Measurements from ENCODE around the gene THBS1. TPM values are rescaled to one million over a fixed set of nuclear protein-coding genes. Genes with fewer than 3 reads are reported as not detected.

Gene THBS1
- total and polyA plus RNA-seq, 8 donors: 14.0 to 176 (median 56.4) TPM

DNA sequence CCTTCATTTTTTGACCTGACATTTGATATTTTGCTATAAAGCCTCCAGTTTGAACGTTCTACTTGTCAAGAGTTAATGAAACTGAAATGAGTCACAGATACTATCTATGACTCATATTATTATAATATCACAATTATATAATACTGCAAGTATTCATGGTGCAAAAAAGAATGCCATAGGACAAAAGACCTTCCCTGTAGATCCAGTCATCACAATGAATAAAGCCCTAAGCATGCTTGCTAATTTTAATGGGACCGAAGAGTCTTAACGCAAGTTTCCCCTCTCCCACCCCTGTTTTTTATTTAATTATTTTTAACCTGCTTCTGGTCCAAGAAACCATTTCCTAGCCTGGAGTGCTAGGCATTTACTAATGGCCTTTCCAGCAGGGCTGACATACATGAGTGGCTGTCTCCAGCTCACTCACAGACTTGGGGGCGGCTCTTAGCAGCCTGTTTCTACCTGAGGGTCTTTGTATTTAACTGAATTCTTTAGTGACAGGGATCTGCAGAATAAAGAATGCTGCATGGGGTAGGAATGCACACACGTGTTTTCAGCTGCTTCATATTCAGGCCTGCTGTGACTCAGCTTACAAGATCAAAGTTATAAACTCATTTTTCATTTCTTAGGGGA is 61.2 kb downstream of the THBS1 start:
- H3K36me3 ChIP-seq: no peaks in the 10 kb centered on the region
- H3K9me3 ChIP-seq: no peaks in the 10 kb centered on the region
- no peak overlapping the region for H3K27ac ChIP-seq
- no peak overlapping the region for H3K4me3 ChIP-seq
- no peaks in the 10 kb centered on the region for H3K27me3 ChIP-seq
- FAIRE-seq (peak; percentile 17), ATAC-seq (peak in 2 of 4 donors; percentile 30 to 39), DNase-seq (no peak)
- intact Hi-C loops (cut with DNase I): no loop called here
- H3K4me1 ChIP-seq: no peaks in the 10 kb centered on the region
- WGBS, 2 donors: 53 to 57% methylated on average over 5 of the region's 5 CpGs
- TF ChIP-seq CTCF (IDR thresholded peaks at IDR 0.05): no peak

DNA sequence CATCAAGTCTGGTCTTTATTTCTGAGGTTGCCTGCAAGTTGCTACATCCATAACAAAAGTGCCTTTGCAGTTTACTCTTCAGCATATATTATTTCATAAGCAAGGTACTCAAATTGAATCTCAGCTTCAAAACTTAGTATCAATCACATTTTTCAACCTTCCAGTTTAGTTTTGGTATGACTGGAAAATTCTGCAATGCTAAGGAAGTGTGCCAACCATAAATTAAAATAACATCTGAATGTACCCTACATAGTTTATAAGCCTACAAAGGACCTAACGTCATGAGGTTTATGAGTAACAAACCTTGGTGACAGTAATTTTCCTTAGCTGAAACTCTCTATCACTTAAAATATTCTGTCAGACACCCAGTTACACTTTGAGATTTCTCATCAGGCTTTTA is 62.8 kb downstream of the THBS1 start:
- intact Hi-C loops (cut with DNase I): no loop called here

DNA sequence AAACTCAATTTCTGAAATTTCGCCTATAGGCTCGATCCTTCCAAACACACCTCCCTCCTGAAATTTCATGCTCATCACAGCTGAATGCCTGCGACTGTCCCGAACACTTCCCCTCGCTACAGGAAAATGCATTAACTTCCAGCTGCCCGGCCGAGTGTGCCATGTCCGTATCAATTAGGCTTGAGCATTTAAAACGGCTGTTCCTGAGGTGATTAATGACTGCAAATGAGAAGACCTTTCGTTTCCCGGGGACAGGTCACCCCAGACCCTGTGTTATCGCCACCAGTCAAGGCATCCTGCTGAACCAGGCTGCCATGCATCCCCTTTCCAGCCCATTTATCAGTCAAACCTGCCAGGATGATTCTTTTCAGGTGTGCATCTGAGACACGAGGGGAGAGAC is 63.3 kb downstream of the THBS1 start:
- ATAC-seq (no peak), FAIRE-seq (no peak), DNase-seq (no peak)
- H3K27ac ChIP-seq: no peak overlapping the region
- no peak overlapping the region for H3K4me3 ChIP-seq
- 63 to 66% methylated on average over 13 of the region's 13 CpGs for WGBS, 2 donors
- H3K4me1 ChIP-seq: no peaks in the 10 kb centered on the region
- no peak for TF ChIP-seq CTCF (IDR thresholded peaks at IDR 0.05)
- no peaks in the 10 kb centered on the region for H3K9me3 ChIP-seq
- intact Hi-C loops (cut with DNase I): no loop called here
- no peaks in the 10 kb centered on the region for H3K27me3 ChIP-seq
- H3K36me3 ChIP-seq: no peaks in the 10 kb centered on the region

More for the DNA sequence above, 62.8 kb downstream of the THBS1 start:
- ATAC-seq (no peak), DNase-seq (no peak), FAIRE-seq (peak; percentile 32)
- no peaks in the 10 kb centered on the region for H3K4me1 ChIP-seq
- TF ChIP-seq CTCF (IDR thresholded peaks at IDR 0.05): no peak
- H3K36me3 ChIP-seq: no peaks in the 10 kb centered on the region
- WGBS, 2 donors: 80 to 84% methylated on average over 1 of the region's 1 CpG
- H3K27me3 ChIP-seq: no peaks in the 10 kb centered on the region
- H3K9me3 ChIP-seq: no peaks in the 10 kb centered on the region
- no peak overlapping the region for H3K27ac ChIP-seq
- no peak overlapping the region for H3K4me3 ChIP-seq

GRCh38 chr15:39645138-39645975 is 64.5 kb downstream of the THBS1 start:
- H3K4me3 ChIP-seq: no peak overlapping the region
- no peak for DNase-seq
- WGBS, 2 donors: 82 to 90% methylated on average over 20 of the region's 20 CpGs
- FAIRE-seq: no peak
- ATAC-seq: no peak
- no peak overlapping the region for H3K27ac ChIP-seq
- no peaks in the 10 kb centered on the region for H3K9me3 ChIP-seq
- no peak for TF ChIP-seq CTCF (IDR thresholded peaks at IDR 0.05)
- intact Hi-C loops (cut with DNase I): no loop called here
- H3K36me3 ChIP-seq: no peaks in the 10 kb centered on the region
- H3K4me1 ChIP-seq: no peaks in the 10 kb centered on the region
- no peaks in the 10 kb centered on the region for H3K27me3 ChIP-seq

DNA sequence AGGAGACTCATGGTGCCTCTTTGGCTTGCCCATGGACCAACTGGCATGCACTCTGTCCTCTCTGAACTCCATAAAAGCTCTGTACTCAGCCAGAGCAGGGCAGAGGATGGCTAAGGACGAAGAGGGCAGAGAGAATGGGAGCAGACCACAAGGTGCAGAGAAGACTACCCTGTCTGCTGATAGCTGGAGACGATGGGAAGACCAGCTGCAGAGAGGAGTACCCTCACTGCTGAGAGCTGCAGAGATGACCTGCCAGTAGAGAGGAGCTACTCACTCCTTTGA is 65.0 kb downstream of the THBS1 start:
- no peak for DNase-seq
- FAIRE-seq: no peak
- Histone ChIP-seq H3K9me3 (no peaks in the 10 kb centered on the region), H3K4me1 (no peaks in the 10 kb centered on the region), H3K4me3 (no peak overlapping the region), H3K27ac (no peak overlapping the region), H3K27me3 (no peaks in the 10 kb centered on the region), H3K36me3 (no peaks in the 10 kb centered on the region)
- no peak for TF ChIP-seq CTCF (IDR thresholded peaks at IDR 0.05)
- WGBS, 2 donors: 79 to 92% methylated on average over 2 of the region's 2 CpGs
- ATAC-seq: no peak
- intact Hi-C loops (cut with DNase I): no loop called here
